ENCODE data around the gene SUN3.

Gene SUN3

GRCh38 chr7:47942132-47942531, 86.8 kb downstream of the SUN3 start:
- no peak for DNase-seq

GRCh38 chr7:47941136-47941844, 87.6 kb downstream of the SUN3 start:
- DNase-seq: no peak

GRCh38 chr7:47940088-47941013, 88.6 kb downstream of the SUN3 start:
- no peak for DNase-seq

- DNase-seq: no peak
These were observed 89.4 kb downstream of the SUN3 start for GRCh38 chr7:47939425-47940036.

- no peak for DNase-seq
These were observed 90.2 kb downstream of the SUN3 start for GRCh38 chr7:47938574-47939165.

- no peak for DNase-seq
These were observed 91.0 kb downstream of the SUN3 start for GRCh38 chr7:47937711-47938573.
